Midbrain (tissue), 1 donor: ENCODE results near the gene PSTPIP2.
"Not testable (repeated sequence)": the region's sequence is repeated elsewhere in the genome, so short reads cannot be mapped to it uniquely, and the experiment has no call there.

Experiments
- DNase-seq: peaks from one replicate; lab custom pipeline; 2025; lab: John Stamatoyannopoulos, UW

The PSTPIP2 gene

GRCh38 chr18:45984546-45985235, 87.4 kb downstream of the PSTPIP2 start:
- DNase-seq, result no peak

GRCh38 chr18:45981821-45982220, 90.2 kb downstream of the PSTPIP2 start:
- DNase-seq, result no peak

- no peak for DNase-seq
Observed at GRCh38 chr18:45980229-45980628, 91.8 kb downstream of the PSTPIP2 start.

- DNase-seq, result no peak
Observed at GRCh38 chr18:45978084-45978483, 94.0 kb downstream of the PSTPIP2 start.

- DNase-seq, result no peak
Observed at GRCh38 chr18:45976974-45977373, 95.1 kb downstream of the PSTPIP2 start.

GRCh38 chr18:45976566-45976965, 95.5 kb downstream of the PSTPIP2 start:
- DNase-seq, result no peak

GRCh38 chr18:45974088-45974536, 97.9 kb downstream of the PSTPIP2 start:
- DNase-seq, result peak; percentile 75

- peak; percentile 94 for DNase-seq
Observed at GRCh38 chr18:45967007-45967706, 104.9 kb downstream of the PSTPIP2 start, which contains the start of gene EPG5. Gene EPG5, minus strand, starts transcription at chr18:45967329. Its CDS starts 90 bp downstream, at chr18:45967239.

GRCh38 chr18:45964913-45965312, 107.1 kb downstream of the PSTPIP2 start:
- DNase-seq, result not testable (repeated sequence)

GRCh38 chr18:45962866-45963265, 109.2 kb downstream of the PSTPIP2 start:
- no peak for DNase-seq

GRCh38 chr18:45962461-45962860, 109.6 kb downstream of the PSTPIP2 start:
- no peak for DNase-seq

GRCh38 chr18:45959484-45959883, 112.6 kb downstream of the PSTPIP2 start:
- not testable (repeated sequence) for DNase-seq

- no peak for DNase-seq
Observed at GRCh38 chr18:45958730-45959129, 113.3 kb downstream of the PSTPIP2 start.

GRCh38 chr18:45958027-45958426, 114.0 kb downstream of the PSTPIP2 start:
- DNase-seq, result no peak

GRCh38 chr18:45957100-45957499, 115.0 kb downstream of the PSTPIP2 start:
- DNase-seq, result no peak

GRCh38 chr18:45954070-45954934, 117.8 kb downstream of the PSTPIP2 start:
- no peak for DNase-seq

GRCh38 chr18:45951016-45951714, 120.9 kb downstream of the PSTPIP2 start:
- DNase-seq, result no peak

GRCh38 chr18:45945669-45946068, 126.4 kb downstream of the PSTPIP2 start:
- no peak for DNase-seq

GRCh38 chr18:45940724-45941123, 131.3 kb downstream of the PSTPIP2 start:
- no peak for DNase-seq

GRCh38 chr18:45939236-45939635, 132.8 kb downstream of the PSTPIP2 start:
- DNase-seq, result no peak

GRCh38 chr18:45938488-45938935, 133.5 kb downstream of the PSTPIP2 start:
- DNase-seq, result no peak
